Measurements from ENCODE around the gene TRMT1L.

Gene TRMT1L

GRCh38 chr1:185152187-185152767 lies 4.5 kb downstream of the TRMT1L start:
- no peak for TF ChIP-seq FOXP2 (optimal IDR thresholded peaks at IDR 0.05; ENCODE audit: borderline replicate concordance, extremely low read depth, extremely low read length, insufficient read depth)
- TF ChIP-seq REST (IDR thresholded peaks at IDR 0.05; ENCODE audit: insufficient read depth in 1 of 2, low read depth in 2 of 2, low read length in 2 of 2), result no peak
- TF ChIP-seq SIN3A (IDR thresholded peaks at IDR 0.05; ENCODE audit: borderline replicate concordance, insufficient read depth, low read length), result no peak

GRCh38 chr1:185151215-185151614 lies 5.5 kb downstream of the TRMT1L start:
- TF ChIP-seq SIN3A (IDR thresholded peaks at IDR 0.05; ENCODE audit: borderline replicate concordance, insufficient read depth, low read length) (no peak), REST (IDR thresholded peaks at IDR 0.05; ENCODE audit: insufficient read depth in 1 of 2, low read depth in 2 of 2, low read length in 2 of 2) (no peak), POLR2AphosphoS5 (IDR thresholded peaks at IDR 0.05; ENCODE audit: low read depth, low read length) (no peak), TAF1 (IDR thresholded peaks at IDR 0.05; ENCODE audit: borderline replicate concordance, insufficient read depth, low read length) (no peak), FOXP2 (optimal IDR thresholded peaks at IDR 0.05; ENCODE audit: borderline replicate concordance, extremely low read depth, extremely low read length, insufficient read depth) (no peak)

GRCh38 chr1:185144233-185144632 lies 12.5 kb downstream of the TRMT1L start:
- TF ChIP-seq TAF1 (IDR thresholded peaks at IDR 0.05; ENCODE audit: borderline replicate concordance, insufficient read depth, low read length) (no peak), FOXP2 (optimal IDR thresholded peaks at IDR 0.05; ENCODE audit: borderline replicate concordance, extremely low read depth, extremely low read length, insufficient read depth) (no peak), POLR2AphosphoS5 (IDR thresholded peaks at IDR 0.05; ENCODE audit: low read depth, low read length) (no peak), REST (IDR thresholded peaks at IDR 0.05; ENCODE audit: insufficient read depth in 1 of 2, low read depth in 2 of 2, low read length in 2 of 2) (no peak), SIN3A (IDR thresholded peaks at IDR 0.05; ENCODE audit: borderline replicate concordance, insufficient read depth, low read length) (no peak)

- TF ChIP-seq POLR2AphosphoS5 (IDR thresholded peaks at IDR 0.05; ENCODE audit: low read depth, low read length), result no peak
- no peak for TF ChIP-seq FOXP2 (optimal IDR thresholded peaks at IDR 0.05; ENCODE audit: borderline replicate concordance, extremely low read depth, extremely low read length, insufficient read depth)
Observed at GRCh38 chr1:185139246-185139645, 17.5 kb downstream of the TRMT1L start.

GRCh38 chr1:185137896-185138545 lies 18.7 kb downstream of the TRMT1L start:
- TF ChIP-seq REST (IDR thresholded peaks at IDR 0.05; ENCODE audit: insufficient read depth in 1 of 2, low read depth in 2 of 2, low read length in 2 of 2), result no peak
- no peak for TF ChIP-seq SIN3A (IDR thresholded peaks at IDR 0.05; ENCODE audit: borderline replicate concordance, insufficient read depth, low read length)
- TF ChIP-seq TAF1 (IDR thresholded peaks at IDR 0.05; ENCODE audit: borderline replicate concordance, insufficient read depth, low read length), result no peak
- TF ChIP-seq POLR2AphosphoS5 (IDR thresholded peaks at IDR 0.05; ENCODE audit: low read depth, low read length), result no peak
- TF ChIP-seq FOXP2 (optimal IDR thresholded peaks at IDR 0.05; ENCODE audit: borderline replicate concordance, extremely low read depth, extremely low read length, insufficient read depth), result no peak

Data from PFSK-1 (cell line).